Esophagus squamous epithelium (tissue), 5 donors: ENCODE results near the gene TXNRD1. TPM values are rescaled to one million over a fixed set of nuclear protein-coding genes. Genes with fewer than 3 reads are reported as not detected.
A peak's percentile ranks its signal among the peaks of the same experiment; 100 is the strongest.

Experiments
- DNase-seq: peaks from one replicate; lab custom pipeline; 2025; lab: John Stamatoyannopoulos, UW
- H3K27ac ChIP-seq, 4 donors: fragments of 200-600 bp; sonication (generic); one replicate each; pipeline ENCODE4 v1.5.1; 2016 to 2019; ENCODE audit warnings: mild to moderate bottlenecking in 1 of 4
- H3K27me3 ChIP-seq, 4 donors: fragments of 200-600 bp; sonication (generic); 1 replicate in 3 of 4; 2 replicates in 1 of 4; pipeline versions ENCODE4 v1.5.1 to v1.6.0; 2017 to 2021; ENCODE audit warnings: antibody characterized with exemption in 1 of 4
- H3K36me3 ChIP-seq, 3 donors: fragments of 200-600 bp; sonication (generic); one replicate each; pipeline ENCODE4 v1.5.1; 2016 to 2019
- H3K4me1 ChIP-seq, 3 donors: fragments of 200-600 bp; sonication (generic); one replicate each; pipeline ENCODE4 v1.5.1; 2017 to 2019
- H3K4me3 ChIP-seq, 4 donors: fragments of 200-600 bp; sonication (generic); 1 replicate in 3 of 4; 2 replicates in 1 of 4; pipeline ENCODE4 v1.5.1; 2016 to 2019; ENCODE audit warnings: mild to moderate bottlenecking in 2 of 4, moderate library complexity in 1 of 4
- H3K9me3 ChIP-seq, 3 donors: fragments of 200-600 bp; sonication (generic); one replicate each; pipeline ENCODE4 v1.5.1; 2016 to 2019
- CTCF ChIP-seq, 6 experiments: fragments of 450-650 bp in 4 of 6; fragments of 200-600 bp in 2 of 6; sonication (generic) in 2 of 6; IDR thresholded peaks; one replicate each; pipeline ENCODE4 v1.5.1; 2016 to 2019; ENCODE audit warnings: antibody characterized with exemption in 6 of 6, mild to moderate bottlenecking in 4 of 6, moderate library complexity in 4 of 6
- POLR2A ChIP-seq, 4 donors: fragments of 450-650 bp; IDR thresholded peaks; one replicate each; pipeline ENCODE4 v1.6.1; 2017; ENCODE audit warnings: antibody characterized with exemption in 4 of 4, mild to moderate bottlenecking in 4 of 4, moderate library complexity in 3 of 4
- WGBS, 2 donors: methylation state at CpG; one replicate each; pipeline ENCODE4 v1.1.5; 2018; 5-methylcytosine and 5-hydroxymethylcytosine counted together
- intact Hi-C: fragments of 100-400 bp; cut with DNase I; formaldehyde crosslinking; loops from one replicate; pipeline ENCODE4 v1.15.0; 2022
- total RNA-seq, 4 donors: library from RNA; depleted of rRNA; stranded (reverse); fragments of >200 nt; gene quantifications; one replicate each; pipeline ENCODE4 v1.1.0, GENCODE V29; 2016
- donor health status: DM: yes; HTN: yes; CAD: no.

TXNRD1 gene
- total RNA-seq, 4 donors from 2014 or later = 40.6 to 125 (median 82.0) TPM

- intact Hi-C loops = no loop called here
- H3K9me3 ChIP-seq = peaks cover 0 to 8% (median 0%) of the 10 kb centered on the region in 3 donors
- H3K36me3 ChIP-seq = no peaks in the 10 kb centered on the region
- 83 to 86% methylated on average over 5 of the region's 5 CpGs for WGBS, 2 donors
- TF ChIP-seq POLR2A (IDR thresholded peaks at IDR 0.05) = no peak
- TF ChIP-seq CTCF (IDR thresholded peaks at IDR 0.05) = no peak
- peak overlapping the region; percentile 26 to 83 (median 70) for H3K27ac ChIP-seq
- H3K4me1 ChIP-seq = peaks cover 0 to 41% (median 20%) of the 10 kb centered on the region in 3 donors
- no peak overlapping the region for H3K4me3 ChIP-seq
- no peaks in the 10 kb centered on the region for H3K27me3 ChIP-seq
- DNase-seq = no peak
Observed at GRCh38 chr12:104182621-104183378, 32.8 kb upstream of the TXNRD1 start.

DNA sequence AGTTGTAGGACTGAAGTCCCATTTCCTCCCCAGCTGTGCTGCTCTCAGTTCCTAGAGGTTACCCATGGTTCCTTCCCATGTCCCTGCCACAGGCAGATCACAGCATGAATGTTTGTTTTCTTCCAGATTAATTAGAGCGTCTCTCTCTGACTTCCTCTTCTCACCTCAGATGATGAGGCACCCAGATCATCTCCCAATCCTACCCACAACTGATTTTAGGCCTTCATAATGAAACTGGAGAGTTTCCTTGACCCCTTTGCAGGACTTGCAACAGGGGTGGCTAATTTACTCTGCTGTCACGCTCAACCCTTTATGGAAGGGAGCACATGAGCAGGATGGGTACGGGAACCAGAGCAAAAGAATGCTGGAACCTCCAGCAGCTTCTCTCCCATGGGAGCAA, 32.1 kb upstream of the TXNRD1 start:
- Histone ChIP-seq H3K36me3 (no peaks in the 10 kb centered on the region), H3K9me3 (peaks cover 0 to 8% (median 0%) of the 10 kb centered on the region in 3 donors), H3K27me3 (no peaks in the 10 kb centered on the region), H3K27ac (peak overlapping the region in 2 of 4 donors; percentile 67 to 83), H3K4me3 (no peak overlapping the region), H3K4me1 (peaks cover 0 to 34% (median 13%) of the 10 kb centered on the region in 3 donors)
- DNase-seq = no peak
- WGBS, 2 donors = 91 to 94% methylated on average over 1 to 3 of the region's 3 CpGs
- TF ChIP-seq POLR2A (IDR thresholded peaks at IDR 0.05) (no peak), CTCF (IDR thresholded peaks at IDR 0.05) (no peak)
- intact Hi-C loops = no loop called here

DNA sequence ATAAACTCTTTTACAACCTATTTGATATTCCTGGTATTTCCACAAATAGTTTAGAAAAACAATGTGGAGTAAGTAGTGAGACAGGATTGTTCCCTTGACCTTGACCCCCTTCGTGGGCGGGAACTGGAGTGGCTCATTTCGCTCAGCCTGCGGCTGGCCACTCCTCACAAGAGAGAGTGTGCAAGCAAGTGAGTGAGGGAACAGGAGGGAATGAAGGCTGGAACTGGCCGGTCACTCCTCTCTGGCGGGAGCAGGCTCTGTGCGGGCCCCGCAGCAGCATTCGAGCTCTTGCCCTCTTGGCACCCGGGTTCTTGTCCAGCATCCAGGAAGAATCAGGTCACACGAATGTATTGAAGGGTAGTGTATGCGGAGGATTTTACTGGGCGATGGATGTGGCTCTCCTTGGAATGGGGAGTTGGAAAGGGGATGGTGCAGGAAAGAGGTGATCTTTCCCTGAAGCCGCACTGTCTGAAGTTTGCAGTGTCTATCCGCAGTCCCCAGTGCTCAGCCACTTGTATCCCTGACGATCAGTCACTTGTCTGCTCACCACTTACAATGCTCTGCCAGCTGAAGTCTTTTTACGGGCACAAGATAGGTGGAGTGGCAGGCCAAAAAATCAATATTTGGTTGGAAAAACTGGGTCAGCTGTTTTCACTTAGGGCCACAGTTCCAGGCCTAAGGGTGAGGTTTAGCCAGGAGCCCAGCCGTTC, 28.0 kb upstream of the TXNRD1 start:
- Histone ChIP-seq H3K9me3 (peaks cover 0 to 8% (median 0%) of the 10 kb centered on the region in 3 donors), H3K27ac (no peak overlapping the region), H3K4me3 (no peak overlapping the region), H3K27me3 (no peaks in the 10 kb centered on the region), H3K4me1 (peaks cover 0 to 2% (median 1%) of the 10 kb centered on the region in 3 donors), H3K36me3 (no peaks in the 10 kb centered on the region)
- no peak for DNase-seq
- intact Hi-C loops = no loop called here
- TF ChIP-seq POLR2A (IDR thresholded peaks at IDR 0.05) (no peak), CTCF (IDR thresholded peaks at IDR 0.05) (no peak)
- 93 to 95% methylated on average over 13 to 18 of the region's 18 CpGs for WGBS, 2 donors

GRCh38 chr12:104188534-104188933, 27.0 kb upstream of the TXNRD1 start:
- intact Hi-C loops = no loop called here
- H3K27ac ChIP-seq = no peak overlapping the region
- no peaks in the 10 kb centered on the region for H3K4me1 ChIP-seq
- WGBS, 2 donors = 78 to 91% methylated on average over 3 of the region's 3 CpGs
- no peaks in the 10 kb centered on the region for H3K27me3 ChIP-seq
- H3K36me3 ChIP-seq = no peaks in the 10 kb centered on the region
- H3K4me3 ChIP-seq = no peak overlapping the region
- DNase-seq = no peak
- TF ChIP-seq POLR2A (IDR thresholded peaks at IDR 0.05) = no peak
- no peak for TF ChIP-seq CTCF (IDR thresholded peaks at IDR 0.05)
- peaks cover 0 to 7% (median 0%) of the 10 kb centered on the region in 3 donors for H3K9me3 ChIP-seq
